ENCODE results near the gene CTSZ.

The CTSZ gene

DNA sequence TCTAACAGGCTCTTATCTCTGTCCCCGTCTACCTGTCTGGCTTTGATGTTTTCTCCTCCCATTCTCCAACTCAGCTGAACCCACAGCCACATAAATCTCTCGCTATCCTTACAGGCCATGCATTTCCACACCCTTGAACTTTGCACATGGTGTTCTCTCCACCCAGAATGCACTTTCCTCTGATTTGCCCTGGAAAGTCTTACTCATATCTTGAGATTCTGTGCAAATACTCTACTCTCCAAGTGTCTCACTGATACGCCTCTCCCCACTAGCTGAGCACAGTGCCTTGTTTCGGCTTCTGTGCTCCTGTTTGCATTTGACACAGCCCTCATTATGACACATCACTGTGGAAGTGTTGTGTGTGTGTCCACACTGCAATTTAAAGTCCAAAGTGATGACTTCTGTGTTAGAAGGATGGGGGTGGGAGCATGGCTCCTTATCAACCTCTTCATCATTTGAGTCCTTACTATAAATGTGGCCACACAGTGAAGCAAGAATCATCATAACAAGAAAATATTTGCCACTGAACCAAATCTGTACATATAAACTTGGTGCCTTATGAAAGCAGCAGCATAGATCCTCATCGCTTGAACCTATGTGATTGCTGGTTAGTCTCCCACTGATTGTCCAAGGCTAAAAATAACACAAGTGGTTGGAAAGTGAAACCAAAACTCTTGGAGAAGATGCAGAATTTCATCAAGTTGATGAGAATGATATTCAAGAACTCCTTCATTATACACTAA, 41.1 kb upstream of the CTSZ start:
- H3K4ac ChIP-seq (ENCODE audit: low read depth, low read length) = no peak overlapping the region
- WGBS (ENCODE audit: extremely low coverage, insufficient coverage, low lambda C conversion rate) = no CpG with 5 or more reads among the region's 5 CpGs
- H2BK15ac ChIP-seq (replicated peaks; ENCODE audit: low read depth) = no peak overlapping the region
- no peak overlapping the region for H3K9ac ChIP-seq (ENCODE audit: low read length)
- no peak overlapping the region for H2BK5ac ChIP-seq (ENCODE audit: low read length)
- H3K4me3 ChIP-seq (ENCODE audit: low read length) = no peak overlapping the region
- H4K5ac ChIP-seq (ENCODE audit: low read length) = no peak overlapping the region
- no peaks in the 10 kb centered on the region for H3K36me3 ChIP-seq (ENCODE audit: control insufficient read depth, insufficient read depth, low read length)
- peaks cover 4% of the 10 kb centered on the region for H3K4me1 ChIP-seq (ENCODE audit: control insufficient read depth, low read depth, low read length)
- no peak overlapping the region for H3K23ac ChIP-seq (ENCODE audit: low read length)
- no peaks in the 10 kb centered on the region for H3K27me3 ChIP-seq (ENCODE audit: insufficient read depth, low read length, poor library complexity)
- no peak overlapping the region for H2BK120ac ChIP-seq (ENCODE audit: low read depth, low read length)
- no peaks in the 10 kb centered on the region for H3K79me1 ChIP-seq (ENCODE audit: low read length)
- DNase-seq = no peak
- H3K56ac ChIP-seq (ENCODE audit: low read length) = no peak overlapping the region
- H4K8ac ChIP-seq (ENCODE audit: low read depth, low read length) = no peak overlapping the region
- no peak overlapping the region for H3K27ac ChIP-seq (ENCODE audit: low read depth, low read length)
- H3K79me2 ChIP-seq (ENCODE audit: control insufficient read depth, insufficient read depth, low read length) = no peaks in the 10 kb centered on the region
- H2AK5ac ChIP-seq (ENCODE audit: low read length) = no peak overlapping the region
- no peak overlapping the region for H3K4me2 ChIP-seq (ENCODE audit: low read length)
- H3K18ac ChIP-seq (ENCODE audit: low read length) = no peak overlapping the region

GRCh38 chr20:59046862-59047261, 39.8 kb upstream of the CTSZ start:
- no peak overlapping the region for H4K5ac ChIP-seq (ENCODE audit: low read length)
- no peak overlapping the region for H2AK5ac ChIP-seq (ENCODE audit: low read length)
- no CpG with 5 or more reads among the region's 3 CpGs for WGBS (ENCODE audit: extremely low coverage, insufficient coverage, low lambda C conversion rate)
- no peak overlapping the region for H3K4me2 ChIP-seq (ENCODE audit: low read length)
- DNase-seq = no peak
- no peaks in the 10 kb centered on the region for H3K36me3 ChIP-seq (ENCODE audit: control insufficient read depth, insufficient read depth, low read length)
- H2BK5ac ChIP-seq (ENCODE audit: low read length) = no peak overlapping the region
- H2BK120ac ChIP-seq (ENCODE audit: low read depth, low read length) = no peak overlapping the region
- no peaks in the 10 kb centered on the region for H3K27me3 ChIP-seq (ENCODE audit: insufficient read depth, low read length, poor library complexity)
- H3K4ac ChIP-seq (ENCODE audit: low read depth, low read length) = no peak overlapping the region
- no peak overlapping the region for H3K27ac ChIP-seq (ENCODE audit: low read depth, low read length)
- no peak overlapping the region for H2BK15ac ChIP-seq (replicated peaks; ENCODE audit: low read depth)
- H3K56ac ChIP-seq (ENCODE audit: low read length) = no peak overlapping the region
- no peak overlapping the region for H3K4me3 ChIP-seq (ENCODE audit: low read length)
- H3K9ac ChIP-seq (ENCODE audit: low read length) = no peak overlapping the region
- H4K8ac ChIP-seq (ENCODE audit: low read depth, low read length) = no peak overlapping the region
- peaks cover 5% of the 10 kb centered on the region for H3K4me1 ChIP-seq (ENCODE audit: control insufficient read depth, low read depth, low read length)
- H3K18ac ChIP-seq (ENCODE audit: low read length) = no peak overlapping the region
- peaks cover 2% of the 10 kb centered on the region for H3K79me2 ChIP-seq (ENCODE audit: control insufficient read depth, insufficient read depth, low read length)
- no peak overlapping the region for H3K23ac ChIP-seq (ENCODE audit: low read length)
- peaks cover 1% of the 10 kb centered on the region for H3K79me1 ChIP-seq (ENCODE audit: low read length)

DNA sequence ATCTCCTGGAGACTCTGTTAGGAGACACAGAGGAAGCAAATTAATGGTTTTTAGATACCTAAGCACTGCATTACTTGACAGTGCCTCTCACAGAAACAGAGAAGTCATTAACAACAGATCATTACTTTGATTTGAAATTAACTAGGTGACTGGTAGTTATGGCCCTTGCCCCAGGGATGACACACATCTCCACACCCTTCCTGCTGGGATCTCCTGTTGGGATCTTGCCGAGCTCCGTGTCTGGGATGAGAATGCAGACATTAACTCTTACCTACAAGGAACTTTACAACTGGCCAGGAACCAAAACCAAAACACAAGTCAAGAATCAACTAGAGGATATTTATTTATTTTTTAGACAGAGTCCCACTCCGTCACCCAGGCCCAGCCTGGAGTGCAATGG, 37.7 kb upstream of the CTSZ start:
- Histone ChIP-seq H3K4ac (ENCODE audit: low read depth, low read length) (no peak overlapping the region), H4K8ac (ENCODE audit: low read depth, low read length) (no peak overlapping the region), H2AK5ac (ENCODE audit: low read length) (no peak overlapping the region), H3K27ac (ENCODE audit: low read depth, low read length) (no peak overlapping the region), H3K27me3 (ENCODE audit: insufficient read depth, low read length, poor library complexity) (no peaks in the 10 kb centered on the region), H3K9ac (ENCODE audit: low read length) (no peak overlapping the region), H3K36me3 (ENCODE audit: control insufficient read depth, insufficient read depth, low read length) (no peaks in the 10 kb centered on the region), H3K23ac (ENCODE audit: low read length) (no peak overlapping the region), H3K4me3 (ENCODE audit: low read length) (no peak overlapping the region), H3K18ac (ENCODE audit: low read length) (no peak overlapping the region), H3K4me2 (ENCODE audit: low read length) (no peak overlapping the region), H2BK5ac (ENCODE audit: low read length) (no peak overlapping the region), H3K4me1 (ENCODE audit: control insufficient read depth, low read depth, low read length) (peaks cover 5% of the 10 kb centered on the region), H3K79me1 (ENCODE audit: low read length) (peaks cover 5% of the 10 kb centered on the region), H2BK15ac (replicated peaks; ENCODE audit: low read depth) (no peak overlapping the region), H2BK120ac (ENCODE audit: low read depth, low read length) (no peak overlapping the region), H3K56ac (ENCODE audit: low read length) (no peak overlapping the region), H3K79me2 (ENCODE audit: control insufficient read depth, insufficient read depth, low read length) (peaks cover 17% of the 10 kb centered on the region), H4K5ac (ENCODE audit: low read length) (no peak overlapping the region)
- WGBS (ENCODE audit: extremely low coverage, insufficient coverage, low lambda C conversion rate) = no CpG with 5 or more reads among the region's 3 CpGs
- no peak for DNase-seq

DNA sequence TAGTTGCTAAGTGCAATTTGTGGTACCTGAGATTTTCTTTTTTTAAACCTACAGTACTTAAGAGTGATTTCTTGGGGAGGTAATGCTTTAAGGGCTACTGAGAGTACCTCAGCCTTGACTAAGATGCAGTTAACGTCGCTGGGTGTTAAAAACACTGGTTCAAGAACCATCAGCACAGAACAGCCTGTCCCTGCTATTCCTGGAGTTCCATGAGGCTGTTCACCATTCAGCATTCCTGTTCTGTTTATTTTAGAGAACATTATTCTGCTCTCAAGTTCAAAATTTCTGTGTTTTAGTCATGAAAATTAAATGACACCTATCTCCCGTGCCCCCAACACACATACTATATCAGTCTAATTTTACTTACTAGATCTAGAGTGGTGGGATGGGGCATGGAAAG, 37.2 kb upstream of the CTSZ start:
- no peak for DNase-seq
- H4K5ac ChIP-seq (ENCODE audit: low read length) = no peak overlapping the region
- H3K79me1 ChIP-seq (ENCODE audit: low read length) = peaks cover 6% of the 10 kb centered on the region
- no peak overlapping the region for H3K9ac ChIP-seq (ENCODE audit: low read length)
- no peak overlapping the region for H3K23ac ChIP-seq (ENCODE audit: low read length)
- no peak overlapping the region for H2AK5ac ChIP-seq (ENCODE audit: low read length)
- H4K8ac ChIP-seq (ENCODE audit: low read depth, low read length) = no peak overlapping the region
- no peak overlapping the region for H3K4ac ChIP-seq (ENCODE audit: low read depth, low read length)
- no peak overlapping the region for H3K56ac ChIP-seq (ENCODE audit: low read length)
- no peak overlapping the region for H3K18ac ChIP-seq (ENCODE audit: low read length)
- H3K79me2 ChIP-seq (ENCODE audit: control insufficient read depth, insufficient read depth, low read length) = peaks cover 20% of the 10 kb centered on the region
- no peak overlapping the region for H2BK5ac ChIP-seq (ENCODE audit: low read length)
- no peak overlapping the region for H3K27ac ChIP-seq (ENCODE audit: low read depth, low read length)
- H3K4me3 ChIP-seq (ENCODE audit: low read length) = no peak overlapping the region
- no peak overlapping the region for H2BK15ac ChIP-seq (replicated peaks; ENCODE audit: low read depth)
- H2BK120ac ChIP-seq (ENCODE audit: low read depth, low read length) = no peak overlapping the region
- no peaks in the 10 kb centered on the region for H3K36me3 ChIP-seq (ENCODE audit: control insufficient read depth, insufficient read depth, low read length)
- H3K4me2 ChIP-seq (ENCODE audit: low read length) = no peak overlapping the region
- H3K27me3 ChIP-seq (ENCODE audit: insufficient read depth, low read length, poor library complexity) = no peaks in the 10 kb centered on the region
- H3K4me1 ChIP-seq (ENCODE audit: control insufficient read depth, low read depth, low read length) = peaks cover 5% of the 10 kb centered on the region
- WGBS (ENCODE audit: extremely low coverage, insufficient coverage, low lambda C conversion rate) = no CpG with 5 or more reads among the region's 3 CpGs

GRCh38 chr20:59043698-59044097, 36.6 kb upstream of the CTSZ start:
- Histone ChIP-seq H3K79me1 (ENCODE audit: low read length) (peaks cover 6% of the 10 kb centered on the region), H2BK15ac (replicated peaks; ENCODE audit: low read depth) (no peak overlapping the region), H3K9ac (ENCODE audit: low read length) (no peak overlapping the region), H4K5ac (ENCODE audit: low read length) (no peak overlapping the region), H3K27ac (ENCODE audit: low read depth, low read length) (no peak overlapping the region), H2AK5ac (ENCODE audit: low read length) (no peak overlapping the region), H3K4me1 (ENCODE audit: control insufficient read depth, low read depth, low read length) (peaks cover 5% of the 10 kb centered on the region), H3K27me3 (ENCODE audit: insufficient read depth, low read length, poor library complexity) (no peaks in the 10 kb centered on the region), H3K23ac (ENCODE audit: low read length) (no peak overlapping the region), H4K8ac (ENCODE audit: low read depth, low read length) (no peak overlapping the region), H3K4me2 (ENCODE audit: low read length) (no peak overlapping the region), H3K4me3 (ENCODE audit: low read length) (no peak overlapping the region), H3K56ac (ENCODE audit: low read length) (no peak overlapping the region), H3K4ac (ENCODE audit: low read depth, low read length) (no peak overlapping the region), H2BK120ac (ENCODE audit: low read depth, low read length) (no peak overlapping the region), H3K79me2 (ENCODE audit: control insufficient read depth, insufficient read depth, low read length) (peaks cover 20% of the 10 kb centered on the region), H3K36me3 (ENCODE audit: control insufficient read depth, insufficient read depth, low read length) (no peaks in the 10 kb centered on the region), H2BK5ac (ENCODE audit: low read length) (no peak overlapping the region), H3K18ac (ENCODE audit: low read length) (no peak overlapping the region)
- DNase-seq = no peak
- no CpG with 5 or more reads among the region's 3 CpGs for WGBS (ENCODE audit: extremely low coverage, insufficient coverage, low lambda C conversion rate)
